Body of pancreas (tissue), 4 donors: ENCODE results near the gene PLXNB3. TPM values are rescaled to one million over a fixed set of nuclear protein-coding genes. Genes with fewer than 3 reads are reported as not detected.
A peak's percentile ranks its signal among the peaks of the same experiment; 100 is the strongest.

Experiments
- ATAC-seq: fragments of 150-250 bp; one replicate; pipeline ENCODE4 v1.9.1; 2016
- DNase-seq, 4 donors: peaks; one replicate each; pipeline ENCODE4 v3.0.0-alpha.2; 2019
- H3K27ac ChIP-seq, 4 donors: fragments of 200-600 bp; sonication (generic); 1 replicate in 3 of 4; 2 replicates in 1 of 4; pipeline versions ENCODE4 v1.5.1 to v1.6.1; 2016 to 2019; ENCODE audit warnings: mild to moderate bottlenecking in 1 of 4, mixed read lengths in 1 of 4, moderate library complexity in 1 of 4
- H3K27me3 ChIP-seq, 2 donors: fragments of 200-600 bp; sonication (generic); one replicate each; pipeline ENCODE4 v1.6.0; 2016; ENCODE audit warnings: mild to moderate bottlenecking in 1 of 2
- H3K36me3 ChIP-seq, 2 donors: fragments of 200-600 bp; sonication (generic); replicated peaks in 1 of 2; 2 replicates each; pipeline ENCODE4 v1.5.1; 2016; ENCODE audit warnings: low read depth in 2 of 2; ENCODE audit not compliant: insufficient read depth in 1 of 2
- H3K4me1 ChIP-seq: fragments of 200-600 bp; sonication (generic); one replicate; pipeline ENCODE4 v1.6.0; 2016
- H3K4me3 ChIP-seq, 2 donors: fragments of 200-600 bp; sonication (generic); 1 replicate in 1 of 2; 2 replicates in 1 of 2; pipeline ENCODE4 v1.5.1; 2016 to 2019
- H3K9me3 ChIP-seq, 3 donors: fragments of 200-600 bp; sonication (generic); 1 replicate in 2 of 3; 2 replicates in 1 of 3; pipeline ENCODE4 v1.5.1; 2016
- POLR2A ChIP-seq, 3 donors: fragments of 450-650 bp; IDR thresholded peaks; one replicate each; pipeline ENCODE4 v1.6.1; 2016; ENCODE audit warnings: antibody characterized with exemption in 3 of 3, mild to moderate bottlenecking in 2 of 3
- WGBS, 2 donors: methylation state at CpG; one replicate each; pipeline ENCODE4 v1.1.5; 2017; 5-methylcytosine and 5-hydroxymethylcytosine counted together
- intact Hi-C: fragments of 100-400 bp; cut with DNase I; formaldehyde crosslinking; loops from one replicate; pipeline ENCODE4 v1.15.1; 2023
- total RNA-seq, 2 donors: library from RNA; depleted of rRNA; stranded (reverse); fragments of >200 nt; gene quantifications; one replicate each; pipeline ENCODE4 v1.1.0, GENCODE V29; 2016
- TF ChIP-seq, protein P1 (sequence below), 7 experiments: fragments of 450-650 bp in 4 of 7; fragments of 200-600 bp in 3 of 7; sonication (generic) in 3 of 7; IDR thresholded peaks; one replicate each; pipeline ENCODE4 v1.5.1; 2016 to 2019; ENCODE audit warnings: antibody characterized with exemption in 7 of 7

PLXNB3 gene
- 10 to 100 TPM in 1 of 2 donors, 1 to 10 TPM in 1; 4.2 to 13.2 TPM for total RNA-seq

DNA sequence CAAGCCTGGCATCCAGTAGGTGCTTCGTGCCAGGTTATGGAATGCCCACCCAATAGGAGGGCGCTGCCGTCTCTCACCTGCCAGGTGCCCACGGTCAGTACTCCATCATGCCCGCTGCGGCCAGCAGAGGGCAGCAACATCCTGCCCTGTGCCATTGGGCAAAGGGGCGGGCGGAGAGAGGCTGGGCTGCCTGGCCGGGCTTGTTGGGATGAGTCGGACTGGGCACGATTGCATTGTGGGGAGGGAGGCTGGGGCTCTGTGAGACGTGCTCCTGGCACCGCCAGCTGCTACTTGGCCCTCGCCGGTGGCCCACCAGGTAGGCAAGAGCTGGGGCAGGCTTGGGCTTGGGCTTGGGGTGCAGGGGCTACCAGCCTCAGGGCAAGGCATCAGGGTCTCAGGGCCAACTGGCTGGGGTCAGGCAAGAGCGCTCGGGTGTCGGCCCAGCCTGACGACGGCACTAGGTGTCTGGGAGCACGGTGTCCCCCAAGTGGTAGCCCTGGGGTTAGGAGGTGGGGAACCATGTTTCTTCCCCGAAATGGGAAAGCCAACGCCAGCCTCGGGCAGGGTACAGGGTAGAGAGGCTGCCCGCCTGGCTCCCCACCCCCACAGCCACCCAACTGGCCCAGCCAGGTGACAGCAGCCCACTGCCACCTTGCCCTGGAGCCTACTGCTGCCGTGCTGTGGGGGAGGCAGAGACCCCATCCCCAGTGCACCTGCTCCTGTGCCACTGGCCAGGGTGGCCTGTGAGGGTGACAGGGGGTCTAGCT, at the start of gene PLXNB3:
Gene PLXNB3 (plus strand): TSS at position 261 of the 767 bp plus-strand sequence. CDS start 1,287 bp downstream, outside the sequence.
- intact Hi-C loops = loop anchor here (5.0 kb wide), 1 partner anchor 188 kb away; no protein-coding TSS in a partner anchor
- Histone ChIP-seq H3K27ac (peak within 1 kb of the TSS in 3 of 4 donors; percentile 38 to 65 (median 50)), H3K4me1 (peaks cover 13% of the 10 kb centered on the region), H3K9me3 (no peaks in the 10 kb centered on the region), H3K27me3 (no peaks in the 10 kb centered on the region), H3K36me3 (no peaks in the 10 kb centered on the region), H3K4me3 (no peak within 1 kb of the TSS)
- ATAC-seq = peak; percentile 88
- 6% methylated on average over 16 of the region's 26 CpGs; no CpG with 5 or more reads in 1 of the 2 donors for WGBS, 2 donors
- DNase-seq = peak; percentile 78 to 88 (median 84)
- peak in 1 of 3 donors; percentile 26 for TF ChIP-seq POLR2A (IDR thresholded peaks at IDR 0.05)
- TF ChIP-seq, protein P1, sequence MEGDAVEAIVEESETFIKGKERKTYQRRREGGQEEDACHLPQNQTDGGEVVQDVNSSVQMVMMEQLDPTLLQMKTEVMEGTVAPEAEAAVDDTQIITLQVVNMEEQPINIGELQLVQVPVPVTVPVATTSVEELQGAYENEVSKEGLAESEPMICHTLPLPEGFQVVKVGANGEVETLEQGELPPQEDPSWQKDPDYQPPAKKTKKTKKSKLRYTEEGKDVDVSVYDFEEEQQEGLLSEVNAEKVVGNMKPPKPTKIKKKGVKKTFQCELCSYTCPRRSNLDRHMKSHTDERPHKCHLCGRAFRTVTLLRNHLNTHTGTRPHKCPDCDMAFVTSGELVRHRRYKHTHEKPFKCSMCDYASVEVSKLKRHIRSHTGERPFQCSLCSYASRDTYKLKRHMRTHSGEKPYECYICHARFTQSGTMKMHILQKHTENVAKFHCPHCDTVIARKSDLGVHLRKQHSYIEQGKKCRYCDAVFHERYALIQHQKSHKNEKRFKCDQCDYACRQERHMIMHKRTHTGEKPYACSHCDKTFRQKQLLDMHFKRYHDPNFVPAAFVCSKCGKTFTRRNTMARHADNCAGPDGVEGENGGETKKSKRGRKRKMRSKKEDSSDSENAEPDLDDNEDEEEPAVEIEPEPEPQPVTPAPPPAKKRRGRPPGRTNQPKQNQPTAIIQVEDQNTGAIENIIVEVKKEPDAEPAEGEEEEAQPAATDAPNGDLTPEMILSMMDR (IDR thresholded peaks at IDR 0.05) = peak; percentile 59 to 88 (median 76)

DNA sequence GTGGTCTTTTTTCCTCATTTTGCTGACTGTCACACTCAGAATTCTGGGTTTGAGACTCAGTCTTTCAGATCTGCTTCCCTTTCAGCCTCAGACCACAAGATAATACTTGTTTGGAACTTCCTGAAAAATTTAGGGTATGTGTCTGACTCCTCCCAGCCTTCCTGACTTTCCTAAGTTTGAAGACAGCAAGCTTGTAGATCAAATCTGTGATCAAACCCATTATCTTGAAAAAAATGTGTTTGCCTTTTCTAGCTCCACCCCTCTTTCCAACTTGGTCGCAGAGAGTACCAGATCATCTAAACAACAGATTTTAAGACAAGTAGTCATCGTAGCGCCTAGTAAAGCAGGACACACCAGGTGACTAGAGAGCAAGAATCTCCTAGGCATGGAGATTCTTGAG, 49.8 kb upstream of the PLXNB3 start:
- ATAC-seq (no peak), DNase-seq (no peak)
- peaks cover 0 to 3% of the 10 kb centered on the region in 2 donors for H3K36me3 ChIP-seq
- no peak overlapping the region for H3K27ac ChIP-seq
- TF ChIP-seq, protein P1 (IDR thresholded peaks at IDR 0.05) = no peak
- TF ChIP-seq POLR2A (IDR thresholded peaks at IDR 0.05) = no peak
- intact Hi-C loops = no loop called here
- no peaks in the 10 kb centered on the region for H3K27me3 ChIP-seq
- no peak overlapping the region for H3K4me3 ChIP-seq
- H3K4me1 ChIP-seq = peaks cover 7% of the 10 kb centered on the region
- 69 to 79% methylated on average over 3 of the region's 3 CpGs for WGBS, 2 donors
- no peaks in the 10 kb centered on the region for H3K9me3 ChIP-seq

DNA sequence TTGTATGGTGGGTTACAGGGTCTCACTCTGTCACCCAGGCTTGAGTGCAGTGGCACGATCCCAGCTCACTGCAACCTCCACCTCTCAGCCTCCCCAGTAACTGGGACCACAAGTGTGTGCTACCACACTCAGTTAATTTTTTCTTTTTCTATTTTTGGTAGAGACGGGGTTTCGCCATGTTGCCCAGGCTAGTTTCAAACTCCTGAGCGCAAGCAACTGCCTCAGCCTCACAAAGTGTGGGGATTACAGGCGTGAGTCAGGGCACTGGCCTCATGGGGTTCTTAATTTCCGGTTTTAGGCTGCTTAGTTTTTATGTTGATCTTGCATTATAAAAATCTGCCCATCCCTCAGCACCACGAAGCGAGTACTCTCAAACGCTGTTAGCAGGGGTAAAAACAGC, 46.6 kb upstream of the PLXNB3 start:
- intact Hi-C loops = no loop called here
- Histone ChIP-seq H3K27me3 (no peaks in the 10 kb centered on the region), H3K27ac (no peak overlapping the region), H3K9me3 (no peaks in the 10 kb centered on the region), H3K4me3 (no peak overlapping the region), H3K4me1 (peaks cover 32% of the 10 kb centered on the region), H3K36me3 (peaks cover 0 to 3% of the 10 kb centered on the region in 2 donors)
- TF ChIP-seq, protein P1 (IDR thresholded peaks at IDR 0.05) = no peak
- no peak for TF ChIP-seq POLR2A (IDR thresholded peaks at IDR 0.05)
- DNase-seq (no peak), ATAC-seq (no peak)
- WGBS, 2 donors = 88 to 92% methylated on average over 9 of the region's 9 CpGs

DNA sequence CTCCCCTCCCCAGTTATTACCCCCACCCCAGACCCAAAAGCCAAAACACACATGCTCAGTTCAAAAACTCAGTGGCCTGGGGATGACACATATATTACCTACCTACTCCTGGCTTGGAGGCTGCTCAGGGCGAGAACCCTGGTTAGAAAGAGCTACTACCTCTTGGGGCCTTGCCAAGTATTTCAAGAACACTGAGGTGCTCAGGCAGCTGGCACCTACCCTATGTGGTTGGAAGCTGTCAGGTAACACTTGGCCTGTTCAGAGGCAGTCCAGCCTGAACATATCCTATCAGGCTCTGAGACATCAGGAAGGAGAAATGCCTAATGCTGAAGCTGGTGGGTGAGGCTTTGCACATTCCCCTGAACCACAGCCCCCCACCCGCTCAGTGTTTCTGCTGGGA, 44.8 kb upstream of the PLXNB3 start:
- Histone ChIP-seq H3K27ac (peak overlapping the region; percentile 25 to 81 (median 66)), H3K4me3 (no peak overlapping the region), H3K9me3 (no peaks in the 10 kb centered on the region), H3K4me1 (peaks cover 41% of the 10 kb centered on the region), H3K27me3 (no peaks in the 10 kb centered on the region), H3K36me3 (peaks cover 0 to 3% of the 10 kb centered on the region in 2 donors)
- TF ChIP-seq, protein P1 (IDR thresholded peaks at IDR 0.05) = no peak
- TF ChIP-seq POLR2A (IDR thresholded peaks at IDR 0.05) = no peak
- ATAC-seq (peak; percentile 59), DNase-seq (peak; percentile 48 to 78 (median 72))
- WGBS, 2 donors = 0 to 39% methylated on average over 1 to 2 of the region's 2 CpGs
- intact Hi-C loops = no loop called here
